DOHH2 (cell line): ENCODE data around the gene ART4.

Source experiments
- H3F3A ChIP-seq: fragments of 200-600 bp; sonication (generic), shearing (Covaris generic); 2 replicates; pipeline ENCODE4 v1.6.0; 2016; ENCODE audit warnings: antibody characterized with exemption, mild to moderate bottlenecking; ENCODE audit not compliant: control insufficient read depth, insufficient read depth
- H3K27ac ChIP-seq: fragments of 200-600 bp; sonication (generic); 2 replicates; pipeline ENCODE4 v1.5.1; 2014; ENCODE audit warnings: low read depth, mild to moderate bottlenecking, low read length, moderate library complexity
- H3K27me3 ChIP-seq: fragments of 200-600 bp; sonication (generic); 2 replicates; pipeline ENCODE4 v1.6.1; 2014; ENCODE audit warnings: mild to moderate bottlenecking, low read length, mixed read lengths; ENCODE audit not compliant: control insufficient read depth
- H3K36me3 ChIP-seq: fragments of 200-600 bp; sonication (generic); 2 replicates; pipeline ENCODE4 v1.6.1; 2014; ENCODE audit warnings: mild to moderate bottlenecking, low read length, moderate library complexity, mixed read lengths; ENCODE audit not compliant: control insufficient read depth
- H3K4me1 ChIP-seq: fragments of 200-600 bp; sonication (generic); 2 replicates; pipeline ENCODE4 v1.6.1; 2014; ENCODE audit warnings: mild to moderate bottlenecking, low read length, mixed read lengths; ENCODE audit not compliant: control insufficient read depth
- H3K4me2 ChIP-seq: fragments of 200-600 bp; sonication (generic); 2 replicates; pipeline ENCODE4 v1.6.0; 2014; ENCODE audit warnings: mild to moderate bottlenecking, low read length, moderate library complexity
- H3K4me3 ChIP-seq: fragments of 200-600 bp; sonication (generic); 2 replicates; pipeline ENCODE4 v1.5.1; 2014; ENCODE audit warnings: mild to moderate bottlenecking, low read length, mixed read lengths
- H3K79me2 ChIP-seq: fragments of 200-600 bp; sonication (generic); 2 replicates; pipeline ENCODE4 v1.6.1; 2014; ENCODE audit warnings: mild to moderate bottlenecking, low read length, mixed read lengths; ENCODE audit not compliant: control insufficient read depth
- H3K9me2 ChIP-seq: fragments of 200-600 bp; sonication (generic); replicated peaks from 2 replicates; pipeline ENCODE4 v1.6.1; 2014; ENCODE audit warnings: mild to moderate bottlenecking, low read length, mixed read lengths; ENCODE audit not compliant: control insufficient read depth
- H3K9me3 ChIP-seq: fragments of 200-600 bp; sonication (generic); 2 replicates; pipeline ENCODE4 v1.6.1; 2014; ENCODE audit warnings: antibody characterized with exemption, low read length, mixed read lengths; ENCODE audit not compliant: control insufficient read depth, insufficient read depth
- H4K20me1 ChIP-seq: fragments of 200-600 bp; sonication (generic); 2 replicates; pipeline ENCODE4 v1.6.0; 2014; ENCODE audit warnings: low read depth, mild to moderate bottlenecking, antibody characterized with exemption, low read length, moderate library complexity; ENCODE audit not compliant: control insufficient read depth, insufficient read depth
- EZH2phosphoT487 ChIP-seq: fragments of 200-600 bp; sonication (generic); IDR thresholded peaks from 2 replicates; pipeline ENCODE4 v1.6.1; 2017; ENCODE audit warnings: borderline replicate concordance, mild to moderate bottlenecking, antibody characterized with exemption, low read length, moderate library complexity, mixed read lengths
- TF ChIP-seq, protein P1 (sequence below): fragments of 200-600 bp; sonication (generic); IDR thresholded peaks from one replicate; pipeline ENCODE4 v1.5.1; 2014; ENCODE audit warnings: antibody characterized with exemption, mild to moderate bottlenecking, low read depth, low read length; ENCODE audit not compliant: poor library complexity, severe bottlenecking

The ART4 gene

DNA sequence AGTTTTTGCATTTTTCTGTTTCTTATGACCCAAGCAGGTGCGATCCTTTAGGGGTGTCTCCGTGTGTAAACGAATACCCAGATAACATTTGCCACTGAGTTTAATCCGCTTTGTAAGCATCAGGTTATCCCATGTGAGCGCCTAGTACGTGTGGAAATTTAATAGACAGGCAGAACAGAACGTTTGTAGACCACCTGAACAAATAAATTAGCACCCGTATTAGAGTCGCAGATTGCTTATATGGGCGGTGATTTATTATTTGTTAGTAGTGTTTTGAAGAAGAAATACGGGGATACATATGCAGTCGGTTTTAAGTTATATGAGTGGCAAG is 39.5 kb downstream of the ART4 start:
- peak overlapping the region; percentile 27 for H3K27ac ChIP-seq
- H3K36me3 ChIP-seq = peaks cover 37% of the 10 kb centered on the region
- H3K79me2 ChIP-seq = peaks cover 56% of the 10 kb centered on the region
- H3K9me2 ChIP-seq = no peaks in the 10 kb centered on the region
- no peaks in the 10 kb centered on the region for H3K27me3 ChIP-seq
- no peaks in the 10 kb centered on the region for H3F3A ChIP-seq
- TF ChIP-seq EZH2phosphoT487 = no peak
- TF ChIP-seq, protein P1, sequence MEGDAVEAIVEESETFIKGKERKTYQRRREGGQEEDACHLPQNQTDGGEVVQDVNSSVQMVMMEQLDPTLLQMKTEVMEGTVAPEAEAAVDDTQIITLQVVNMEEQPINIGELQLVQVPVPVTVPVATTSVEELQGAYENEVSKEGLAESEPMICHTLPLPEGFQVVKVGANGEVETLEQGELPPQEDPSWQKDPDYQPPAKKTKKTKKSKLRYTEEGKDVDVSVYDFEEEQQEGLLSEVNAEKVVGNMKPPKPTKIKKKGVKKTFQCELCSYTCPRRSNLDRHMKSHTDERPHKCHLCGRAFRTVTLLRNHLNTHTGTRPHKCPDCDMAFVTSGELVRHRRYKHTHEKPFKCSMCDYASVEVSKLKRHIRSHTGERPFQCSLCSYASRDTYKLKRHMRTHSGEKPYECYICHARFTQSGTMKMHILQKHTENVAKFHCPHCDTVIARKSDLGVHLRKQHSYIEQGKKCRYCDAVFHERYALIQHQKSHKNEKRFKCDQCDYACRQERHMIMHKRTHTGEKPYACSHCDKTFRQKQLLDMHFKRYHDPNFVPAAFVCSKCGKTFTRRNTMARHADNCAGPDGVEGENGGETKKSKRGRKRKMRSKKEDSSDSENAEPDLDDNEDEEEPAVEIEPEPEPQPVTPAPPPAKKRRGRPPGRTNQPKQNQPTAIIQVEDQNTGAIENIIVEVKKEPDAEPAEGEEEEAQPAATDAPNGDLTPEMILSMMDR = no peak
- H3K4me1 ChIP-seq = peaks cover 27% of the 10 kb centered on the region
- H3K4me3 ChIP-seq = peak overlapping the region; percentile 97
- H3K9me3 ChIP-seq = no peaks in the 10 kb centered on the region
- peak overlapping the region; percentile 76 for H3K4me2 ChIP-seq
- peaks cover 6% of the 10 kb centered on the region; the same call in 1 of the 2 replicates for H4K20me1 ChIP-seq

DNA sequence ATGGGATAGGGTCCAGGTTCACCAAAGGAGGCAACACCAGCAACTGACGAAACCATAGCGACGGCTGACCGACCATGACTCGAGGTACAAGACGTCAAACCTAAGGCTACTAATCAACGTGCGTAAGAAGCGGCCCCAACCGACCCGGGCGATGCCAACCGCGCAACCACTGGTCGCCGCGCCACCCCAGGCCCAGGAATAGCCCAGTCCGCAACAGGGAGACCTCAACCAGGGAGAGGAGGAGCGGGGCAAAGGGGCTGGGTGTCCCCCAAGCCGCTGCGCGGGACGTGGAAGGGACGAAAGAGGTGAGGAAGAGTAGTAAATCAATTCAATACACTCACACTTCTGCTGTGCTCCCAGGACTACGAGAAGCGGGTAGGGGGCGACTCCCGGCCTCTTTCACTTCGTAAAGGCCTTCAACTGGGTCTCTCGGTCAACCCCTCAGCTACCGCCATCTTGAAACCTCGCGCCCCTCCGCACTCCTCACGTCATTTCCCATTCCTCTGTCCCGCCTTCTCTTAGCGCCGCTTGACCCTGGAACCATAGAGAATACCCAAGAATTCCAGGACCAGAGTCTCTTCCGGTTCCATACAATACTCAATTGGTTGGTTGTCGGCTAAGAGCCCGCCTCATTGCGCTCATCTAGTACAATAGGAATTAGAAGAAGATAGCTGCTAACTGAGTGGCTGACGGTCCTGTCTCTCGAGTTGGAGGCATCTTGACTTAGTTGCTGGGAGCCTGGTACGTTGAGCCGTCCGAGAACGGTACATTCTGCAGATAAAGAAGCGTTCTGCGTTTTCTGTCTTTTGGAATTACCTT is 40.1 kb downstream of the ART4 start, which contains the start of the genes C12orf60 and WBP11:
TSS of gene C12orf60 (plus strand) at position 660 of the 819 bp plus-strand sequence. CDS start 19,266 bp downstream, outside the sequence.
TSS of gene WBP11 (minus strand) at position 468 of the 819 bp plus-strand sequence. CDS start 2,095 bp downstream, outside the sequence.
- peaks cover 62% of the 10 kb centered on the region for H3K79me2 ChIP-seq

DNA sequence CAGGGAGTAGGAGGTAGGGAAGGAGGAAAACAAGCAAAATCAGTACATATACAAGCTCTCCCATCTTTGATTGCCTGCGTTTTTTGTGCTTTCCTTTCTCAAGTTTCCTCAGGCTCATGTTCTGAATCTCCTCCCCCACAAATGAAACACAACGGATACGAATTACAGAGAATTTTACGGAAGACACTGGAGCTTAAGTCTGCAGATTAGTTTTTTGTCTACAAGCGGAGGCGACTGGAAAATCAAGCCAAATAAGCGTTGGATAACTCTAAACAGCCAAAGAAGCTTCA is 40.7 kb downstream of the ART4 start:
- Histone ChIP-seq H3K4me2 (peak overlapping the region; percentile 76), H3F3A (no peaks in the 10 kb centered on the region), H3K4me1 (peaks cover 27% of the 10 kb centered on the region), H3K9me2 (no peaks in the 10 kb centered on the region), H3K9me3 (no peaks in the 10 kb centered on the region), H4K20me1 (peaks cover 6% of the 10 kb centered on the region; the same call in 1 of the 2 replicates), H3K27me3 (no peaks in the 10 kb centered on the region), H3K79me2 (peaks cover 65% of the 10 kb centered on the region), H3K36me3 (peaks cover 48% of the 10 kb centered on the region), H3K27ac (peak overlapping the region; percentile 51), H3K4me3 (peak overlapping the region; percentile 97)
- no peak for TF ChIP-seq EZH2phosphoT487
- TF ChIP-seq, protein P1 = no peak

More for the DNA sequence above, 40.1 kb downstream of the ART4 start, which contains the start of the genes C12orf60 and WBP11:
- H3K27me3 ChIP-seq = no peaks in the 10 kb centered on the region
- H3K36me3 ChIP-seq = peaks cover 43% of the 10 kb centered on the region
- H3K9me3 ChIP-seq = no peaks in the 10 kb centered on the region
- TF ChIP-seq, protein P1 = no peak
- TF ChIP-seq EZH2phosphoT487 = no peak
- peak within 1 kb of the TSS; percentile 51 for H3K27ac ChIP-seq
- peaks cover 6% of the 10 kb centered on the region; the same call in 1 of the 2 replicates for H4K20me1 ChIP-seq
- H3K4me2 ChIP-seq = peak within 1 kb of the TSS; percentile 76
- H3F3A ChIP-seq = no peaks in the 10 kb centered on the region
- peak within 1 kb of the TSS; percentile 97 for H3K4me3 ChIP-seq
- no peaks in the 10 kb centered on the region for H3K9me2 ChIP-seq
- H3K4me1 ChIP-seq = peaks cover 27% of the 10 kb centered on the region
